Measurements from ENCODE around the gene UBASH3A.

Gene UBASH3A

GRCh38 chr21:42373196-42373907 lies 30.4 kb upstream of the UBASH3A start:
- Histone ChIP-seq H3K9me3 (no peaks in the 10 kb centered on the region), H3K4me3 (ENCODE audit: low read depth, low read length) (no peak overlapping the region), H3K27me3 (peaks cover 4% of the 10 kb centered on the region; the same call in 1 of the 2 replicates), H3K4me1 (no peaks in the 10 kb centered on the region), H3K36me3 (no peaks in the 10 kb centered on the region)
- TF ChIP-seq, protein P1, sequence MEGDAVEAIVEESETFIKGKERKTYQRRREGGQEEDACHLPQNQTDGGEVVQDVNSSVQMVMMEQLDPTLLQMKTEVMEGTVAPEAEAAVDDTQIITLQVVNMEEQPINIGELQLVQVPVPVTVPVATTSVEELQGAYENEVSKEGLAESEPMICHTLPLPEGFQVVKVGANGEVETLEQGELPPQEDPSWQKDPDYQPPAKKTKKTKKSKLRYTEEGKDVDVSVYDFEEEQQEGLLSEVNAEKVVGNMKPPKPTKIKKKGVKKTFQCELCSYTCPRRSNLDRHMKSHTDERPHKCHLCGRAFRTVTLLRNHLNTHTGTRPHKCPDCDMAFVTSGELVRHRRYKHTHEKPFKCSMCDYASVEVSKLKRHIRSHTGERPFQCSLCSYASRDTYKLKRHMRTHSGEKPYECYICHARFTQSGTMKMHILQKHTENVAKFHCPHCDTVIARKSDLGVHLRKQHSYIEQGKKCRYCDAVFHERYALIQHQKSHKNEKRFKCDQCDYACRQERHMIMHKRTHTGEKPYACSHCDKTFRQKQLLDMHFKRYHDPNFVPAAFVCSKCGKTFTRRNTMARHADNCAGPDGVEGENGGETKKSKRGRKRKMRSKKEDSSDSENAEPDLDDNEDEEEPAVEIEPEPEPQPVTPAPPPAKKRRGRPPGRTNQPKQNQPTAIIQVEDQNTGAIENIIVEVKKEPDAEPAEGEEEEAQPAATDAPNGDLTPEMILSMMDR (IDR thresholded peaks at IDR 0.05; ENCODE audit: low read depth, low read length) = no peak
- DNase-seq = no peak

GRCh38 chr21:42373908-42374455 lies 29.7 kb upstream of the UBASH3A start:
- TF ChIP-seq, protein P1 (IDR thresholded peaks at IDR 0.05; ENCODE audit: low read depth, low read length) = no peak
- Histone ChIP-seq H3K27me3 (peaks cover 7% of the 10 kb centered on the region; the same call in 1 of the 2 replicates), H3K9me3 (no peaks in the 10 kb centered on the region), H3K4me3 (ENCODE audit: low read depth, low read length) (no peak overlapping the region), H3K36me3 (no peaks in the 10 kb centered on the region), H3K4me1 (no peaks in the 10 kb centered on the region)
- DNase-seq = no peak

DNA sequence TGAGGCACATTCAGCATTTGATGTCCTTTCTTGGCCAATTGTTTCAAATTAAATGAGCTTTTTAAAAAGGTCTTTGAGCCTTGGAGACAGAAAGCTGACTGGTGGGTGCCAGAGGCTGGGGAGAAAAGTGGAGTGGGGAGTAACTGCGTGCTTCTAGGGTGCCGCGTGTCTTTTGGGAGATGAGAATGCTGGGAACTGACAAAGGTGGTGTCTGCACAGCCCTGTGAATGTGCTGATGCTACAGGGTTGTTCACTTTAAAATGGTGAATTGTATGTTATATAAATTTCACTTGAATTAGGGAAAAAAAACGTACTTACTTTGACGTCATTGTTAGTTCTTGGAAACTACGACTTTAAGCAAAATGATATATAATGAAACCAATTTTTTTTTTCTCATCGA lies 29.2 kb upstream of the UBASH3A start:
- H3K27me3 ChIP-seq = peaks cover 8% of the 10 kb centered on the region; the same call in 1 of the 2 replicates
- no peaks in the 10 kb centered on the region for H3K9me3 ChIP-seq
- H3K4me3 ChIP-seq (ENCODE audit: low read depth, low read length) = no peak overlapping the region
- no peak for DNase-seq
- no peaks in the 10 kb centered on the region for H3K36me3 ChIP-seq
- TF ChIP-seq, protein P1 (IDR thresholded peaks at IDR 0.05; ENCODE audit: low read depth, low read length) = no peak
- H3K4me1 ChIP-seq = no peaks in the 10 kb centered on the region

- H3K9me3 ChIP-seq = no peaks in the 10 kb centered on the region
- no peak for DNase-seq
- H3K4me3 ChIP-seq (ENCODE audit: low read depth, low read length) = no peak overlapping the region
- no peaks in the 10 kb centered on the region for H3K4me1 ChIP-seq
- TF ChIP-seq, protein P1 (IDR thresholded peaks at IDR 0.05; ENCODE audit: low read depth, low read length) = no peak
- H3K27me3 ChIP-seq = peaks cover 8% of the 10 kb centered on the region; the same call in 1 of the 2 replicates
- no peaks in the 10 kb centered on the region for H3K36me3 ChIP-seq
Measured at GRCh38 chr21:42374864-42375499, 28.7 kb upstream of the UBASH3A start.

DNA sequence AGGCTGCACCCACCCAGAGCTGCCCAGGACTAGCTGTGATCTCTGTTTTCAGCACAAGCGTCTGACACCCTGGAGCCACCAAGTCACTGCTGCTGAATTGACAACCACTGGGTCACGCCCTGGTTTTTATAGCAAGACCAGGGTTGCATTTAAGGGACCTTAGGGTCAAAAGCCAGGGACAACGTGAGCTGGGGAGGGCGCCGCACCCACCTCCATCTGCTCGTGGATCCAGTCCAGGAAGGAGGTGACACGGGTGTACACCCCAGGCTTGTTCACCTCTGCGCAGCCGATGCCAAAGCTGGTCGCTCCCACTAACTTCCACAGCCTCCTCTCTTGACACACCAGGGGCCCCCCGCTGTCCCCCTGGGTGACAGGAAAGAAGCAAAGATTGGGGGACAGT lies 28.2 kb upstream of the UBASH3A start:
- peaks cover 8% of the 10 kb centered on the region; the same call in 1 of the 2 replicates for H3K27me3 ChIP-seq
- DNase-seq = no peak
- no peaks in the 10 kb centered on the region for H3K36me3 ChIP-seq

More for the DNA sequence above, 28.2 kb upstream of the UBASH3A start:
- Histone ChIP-seq H3K9me3 (no peaks in the 10 kb centered on the region), H3K4me1 (no peaks in the 10 kb centered on the region), H3K4me3 (ENCODE audit: low read depth, low read length) (no peak overlapping the region)
- TF ChIP-seq, protein P1 (IDR thresholded peaks at IDR 0.05; ENCODE audit: low read depth, low read length) = no peak

All from BE2C (cell line).